Measurements from ENCODE around the gene PLAAT5.
"Not testable (repeated sequence)": the region's sequence is repeated elsewhere in the genome, so short reads cannot be mapped to it uniquely, and the experiment has no call there.

The PLAAT5 gene, protein sequence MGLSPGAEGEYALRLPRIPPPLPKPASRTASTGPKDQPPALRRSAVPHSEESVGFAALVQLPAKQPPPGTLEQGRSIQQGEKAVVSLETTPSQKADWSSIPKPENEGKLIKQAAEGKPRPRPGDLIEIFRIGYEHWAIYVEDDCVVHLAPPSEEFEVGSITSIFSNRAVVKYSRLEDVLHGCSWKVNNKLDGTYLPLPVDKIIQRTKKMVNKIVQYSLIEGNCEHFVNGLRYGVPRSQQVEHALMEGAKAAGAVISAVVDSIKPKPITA

DNA sequence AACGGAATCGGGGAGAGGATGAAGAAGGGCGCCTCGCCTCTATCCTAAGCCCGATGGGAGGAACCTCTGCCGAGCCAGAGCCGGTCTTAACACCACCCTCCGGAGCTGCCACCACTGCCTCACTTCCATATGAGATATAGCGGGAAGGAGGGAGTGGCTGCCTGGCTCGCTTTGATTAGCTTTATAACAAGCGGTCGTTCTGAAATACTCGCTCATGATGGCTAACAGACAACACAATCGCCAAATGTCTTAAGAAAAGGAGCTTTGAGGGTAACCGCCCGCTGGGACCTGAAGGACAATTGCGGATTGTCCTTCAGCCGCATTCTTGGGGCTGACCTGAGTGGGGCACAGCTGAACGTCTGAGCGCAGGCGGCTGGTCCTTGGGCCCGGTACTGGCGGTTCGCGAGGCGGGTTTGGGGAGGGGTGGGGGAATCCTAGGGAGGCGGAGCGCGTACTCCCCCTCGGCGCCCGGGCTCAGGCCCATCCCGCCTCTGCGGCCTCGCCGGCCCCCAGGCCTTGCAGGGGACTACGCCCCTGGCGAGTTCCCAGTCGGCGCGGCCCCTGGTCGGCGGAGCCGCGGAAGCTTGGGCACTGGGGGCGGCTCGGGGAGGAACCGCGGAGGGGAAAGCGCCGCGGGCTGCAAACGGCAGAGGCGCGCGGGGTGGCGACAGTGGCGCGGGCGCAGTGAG lies at the start of gene PLAAT5:
Gene PLAAT5, minus strand, starts transcription at position 617 of the 689 bp plus-strand sequence. Its CDS starts 133 bp downstream, at position 484.
- no peak for DNase-seq

DNA sequence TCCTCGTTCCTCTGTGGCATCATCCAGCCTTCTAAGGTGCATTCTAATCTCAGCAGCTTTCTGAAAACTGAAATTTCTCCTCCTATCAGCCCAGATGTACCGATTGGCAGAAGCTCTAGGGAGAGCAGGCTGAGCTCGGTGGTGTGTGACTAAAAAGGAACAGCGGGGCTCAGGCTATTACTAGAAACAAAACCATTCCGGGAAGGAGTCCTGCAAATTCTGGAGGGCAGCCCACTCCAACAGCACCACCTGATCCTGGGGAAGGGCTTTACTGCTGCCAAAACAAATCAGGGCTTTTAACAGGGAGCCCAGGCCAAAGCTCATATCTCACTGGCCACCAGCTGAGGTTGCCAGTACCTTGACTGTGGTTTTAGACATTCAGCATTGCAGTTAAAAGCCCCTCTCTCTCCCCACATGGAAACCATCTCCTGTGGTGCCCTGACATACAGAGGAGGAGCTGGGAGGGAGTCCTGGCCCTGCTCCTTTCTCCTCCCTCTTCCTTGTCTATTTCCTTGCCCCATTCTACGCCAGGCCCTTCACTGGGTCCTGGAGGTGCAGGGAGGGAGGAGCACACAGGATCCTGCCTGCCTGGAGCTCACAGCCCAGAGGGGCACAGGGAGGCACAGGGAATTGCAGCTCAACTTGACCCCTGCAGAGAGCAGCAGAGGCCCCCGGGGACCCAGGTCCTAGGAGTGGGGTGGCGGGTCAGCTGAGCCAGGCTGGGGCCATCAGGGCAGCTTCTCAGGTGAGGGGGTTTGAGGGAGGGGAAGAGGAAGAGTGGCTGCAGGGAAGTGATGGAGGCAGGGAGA lies 46.5 kb upstream of the PLAAT5 start:
- peak; percentile 52 for DNase-seq

DNA sequence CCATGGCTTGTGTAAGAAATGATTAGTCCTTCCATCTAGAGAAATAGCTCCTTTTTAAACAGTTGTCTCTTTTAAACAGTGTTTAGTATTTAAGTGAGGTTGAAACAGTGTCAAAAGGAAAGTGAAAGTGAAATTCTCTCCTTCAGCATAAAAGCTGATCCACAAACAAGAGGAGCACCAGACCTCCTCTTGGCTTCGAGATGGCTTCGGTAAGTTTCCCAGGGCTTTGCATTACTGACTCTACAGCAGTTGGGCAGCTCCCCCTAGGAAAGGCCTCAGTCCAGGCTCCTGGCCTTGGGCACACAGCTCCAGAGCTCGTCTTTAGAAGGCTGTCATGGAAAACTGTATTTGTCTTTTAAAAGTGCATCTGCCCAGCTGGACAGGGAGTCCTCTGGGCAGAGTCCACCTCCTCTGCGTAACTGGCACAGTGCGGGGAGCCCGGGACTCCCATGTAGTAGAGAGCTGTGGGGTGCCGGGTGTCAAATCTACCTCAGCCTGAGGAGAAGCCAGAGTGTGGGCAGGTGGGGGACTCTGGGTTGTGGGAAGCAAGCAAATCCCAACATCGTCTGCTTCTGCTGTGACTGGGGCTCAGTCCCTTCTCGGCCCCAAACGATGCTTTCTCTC lies 45.8 kb upstream of the PLAAT5 start, which contains the start of gene PLAAT4:
Gene PLAAT4, plus strand, starts transcription at position 140 of the 624 bp plus-strand sequence. Its CDS starts 61 bp downstream, at position 201.
- DNase-seq, result no peak

DNA sequence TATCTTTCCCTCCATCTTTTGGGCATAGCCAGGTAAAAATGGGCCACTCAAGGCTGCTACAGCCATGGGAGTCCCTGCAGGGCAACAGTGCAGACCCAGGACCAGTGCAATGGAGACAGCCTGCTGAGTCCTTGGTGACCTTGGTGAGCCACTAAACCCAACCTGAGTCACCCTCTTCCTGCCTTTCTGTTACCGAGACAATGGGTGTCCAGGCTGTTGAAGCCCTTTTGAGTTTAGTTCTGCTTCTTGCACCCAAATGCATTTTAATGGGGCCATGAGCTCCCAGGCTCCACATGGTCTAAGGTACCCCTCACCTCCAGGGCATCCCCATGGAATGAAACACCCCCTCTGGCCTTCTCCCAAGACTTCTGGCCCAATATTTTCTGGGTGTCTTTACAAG lies 44.8 kb upstream of the PLAAT5 start:
- DNase-seq, result no peak

DNA sequence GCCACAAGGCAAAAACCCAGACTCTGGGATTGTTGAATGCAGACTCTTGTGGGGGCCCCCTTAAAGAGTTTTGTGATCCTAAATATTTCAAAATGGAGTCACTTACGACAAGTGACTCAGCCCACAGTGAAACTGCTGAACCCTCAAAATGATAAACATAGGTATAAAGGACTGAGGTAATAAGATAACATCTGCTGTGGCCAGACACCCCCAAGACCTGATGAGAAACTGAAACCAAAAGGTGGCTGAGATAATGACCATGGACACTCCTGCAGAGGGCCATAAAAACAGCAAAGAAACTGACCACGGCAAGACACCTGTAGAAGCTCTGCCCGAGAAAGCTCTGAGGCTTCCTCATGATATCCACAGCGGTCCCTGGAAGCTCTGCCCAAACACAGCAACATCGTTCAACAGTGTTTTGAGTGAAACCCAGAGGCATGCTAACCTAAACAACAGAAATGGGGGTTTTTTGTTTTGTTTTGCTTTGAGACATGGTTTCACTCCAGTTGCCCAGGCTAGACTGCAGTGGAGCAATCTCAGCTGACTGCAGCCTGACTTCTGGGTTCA lies 44.0 kb upstream of the PLAAT5 start:
- DNase-seq, result no peak

DNA sequence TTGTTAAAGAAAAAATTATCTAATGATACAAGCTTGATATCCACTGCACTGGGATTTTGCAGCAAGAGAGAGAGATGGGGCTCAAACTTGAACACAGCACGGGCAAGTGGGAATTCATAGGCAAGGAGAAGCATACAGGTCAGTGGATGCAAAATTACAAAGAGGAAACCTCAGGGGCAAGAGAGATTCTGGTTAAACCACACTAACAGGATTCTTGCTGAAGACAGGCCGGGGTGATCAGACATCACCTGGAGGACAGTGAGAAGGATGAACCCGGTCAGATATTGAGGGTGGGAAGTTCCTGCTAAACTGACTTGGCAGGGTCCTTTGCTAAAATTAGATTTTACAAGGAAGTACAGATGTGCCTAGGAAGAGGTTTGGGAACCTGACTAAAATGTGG lies 43.1 kb upstream of the PLAAT5 start:
- DNase-seq, result no peak

DNA sequence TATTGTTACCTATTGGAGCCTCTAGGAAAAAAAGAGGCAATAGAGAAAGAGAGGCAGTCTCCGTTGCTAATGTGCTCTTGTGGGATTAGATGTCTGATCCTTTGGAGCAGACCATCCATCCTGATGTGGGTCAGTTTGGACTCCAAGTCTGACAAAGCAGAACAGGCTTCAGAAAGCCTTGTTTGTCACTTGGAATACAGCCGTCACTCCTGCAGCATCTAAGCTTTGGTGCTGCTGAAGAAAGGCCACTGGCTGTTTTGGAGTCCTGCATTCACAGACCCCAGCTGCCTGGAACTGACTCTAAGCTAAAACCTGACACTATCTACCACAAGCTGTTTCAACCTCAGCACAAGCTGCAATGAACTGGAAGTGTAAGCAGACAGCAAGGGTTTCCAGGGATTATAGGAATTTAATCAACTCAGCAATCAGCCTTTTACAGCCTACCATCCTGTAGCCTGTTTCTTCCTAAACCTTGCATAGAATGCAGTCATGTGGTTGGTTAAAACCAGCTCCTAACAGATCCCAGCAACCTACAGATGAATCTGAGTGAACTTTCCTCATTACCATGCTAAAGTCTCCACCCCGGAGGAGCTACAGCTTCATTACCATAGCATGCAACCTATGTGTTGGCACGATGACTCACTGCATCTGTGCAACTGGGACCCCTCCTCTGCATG lies 42.0 kb upstream of the PLAAT5 start:
- no peak for DNase-seq

DNA sequence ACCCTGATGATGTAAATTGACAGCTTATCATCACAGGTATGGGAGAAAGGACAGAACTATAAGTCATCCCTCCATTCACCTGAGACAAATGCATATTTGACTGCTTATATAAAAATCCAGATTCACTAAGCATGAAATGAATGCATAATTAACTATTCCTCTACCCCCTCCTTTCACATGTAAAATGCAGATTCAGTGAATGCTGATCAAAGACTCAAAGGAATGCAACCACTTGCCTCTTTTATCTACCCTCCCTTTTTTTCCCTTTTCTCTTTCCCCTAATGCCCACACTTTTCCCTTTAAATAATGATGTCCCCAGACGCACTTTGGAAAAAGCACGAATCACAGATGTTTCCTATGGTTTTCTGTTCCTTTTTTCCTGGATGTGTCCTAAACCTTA lies 41.1 kb upstream of the PLAAT5 start:
- DNase-seq, result no peak

DNA sequence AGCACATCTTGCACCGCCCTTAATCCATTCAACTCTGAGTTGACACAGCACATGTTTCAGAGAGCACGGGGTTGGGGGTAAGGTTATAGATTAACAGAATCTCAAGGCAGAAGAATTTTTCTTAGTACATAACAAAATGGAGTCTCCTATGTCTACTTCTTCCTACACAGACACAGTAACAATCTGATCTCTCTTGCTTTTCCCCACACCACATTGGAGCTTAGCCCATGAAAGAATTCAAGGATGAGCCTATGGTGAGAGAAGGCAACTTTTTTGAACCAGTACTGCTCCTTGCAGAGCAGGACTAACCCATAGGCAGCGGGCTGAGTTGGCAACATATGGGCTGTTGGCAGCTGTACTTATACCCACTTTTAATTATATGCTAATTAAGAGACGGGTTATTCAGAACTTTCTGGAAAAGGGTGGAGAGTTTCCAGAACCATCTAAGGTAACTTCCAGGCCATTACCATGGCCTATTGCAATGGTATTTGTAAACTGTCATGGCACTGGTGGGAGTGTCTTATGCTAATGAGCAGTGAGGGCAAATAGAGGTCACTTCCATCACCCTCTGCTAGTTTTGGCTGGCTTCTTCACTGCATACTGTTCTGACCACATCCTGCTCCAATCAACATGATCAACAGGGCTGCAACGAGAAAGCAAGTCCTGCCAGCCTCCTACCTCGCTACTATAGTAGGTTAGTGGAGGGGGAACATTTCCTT lies 40.3 kb upstream of the PLAAT5 start:
- not testable (repeated sequence) for DNase-seq

DNA sequence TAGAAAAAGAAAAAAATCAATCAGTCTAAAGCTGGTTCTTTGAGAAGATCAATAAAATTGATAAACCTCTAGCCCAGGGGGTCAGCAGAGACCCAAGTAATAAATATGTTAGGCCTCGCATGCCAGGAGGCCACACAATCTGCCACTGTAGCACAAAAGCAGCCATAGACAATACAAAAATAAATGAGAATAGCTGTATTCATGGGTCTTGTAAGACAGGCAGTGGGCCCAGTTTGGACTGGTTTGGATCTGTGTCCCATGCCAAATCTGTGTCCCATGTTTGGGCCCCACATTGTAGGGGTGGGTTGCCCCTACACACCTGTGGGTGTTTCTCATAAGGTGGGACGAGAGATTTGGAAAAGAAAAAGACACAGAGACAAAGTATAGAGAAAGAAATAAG lies 39.1 kb upstream of the PLAAT5 start:
- no peak for DNase-seq

DNA sequence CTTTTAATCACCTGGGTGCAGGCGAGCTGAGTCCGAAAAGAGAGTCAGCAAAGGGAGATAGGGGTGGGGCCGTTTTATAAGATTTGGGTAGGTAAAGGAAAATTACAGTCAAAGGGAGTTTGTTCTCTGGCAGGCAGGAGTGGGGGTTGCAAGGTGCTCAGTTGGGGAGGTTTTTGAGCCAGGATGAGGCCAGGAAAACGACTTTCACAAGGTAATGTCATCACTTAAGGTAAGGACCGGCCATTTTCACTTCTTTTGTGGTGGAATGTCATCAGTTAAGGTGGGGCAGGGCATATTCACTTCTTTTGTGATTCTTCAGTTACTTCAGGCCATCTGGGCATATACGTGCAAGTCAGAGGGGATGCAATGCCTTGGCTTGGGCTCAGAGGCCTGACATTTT lies 38.4 kb upstream of the PLAAT5 start:
- not testable (repeated sequence) for DNase-seq

DNA sequence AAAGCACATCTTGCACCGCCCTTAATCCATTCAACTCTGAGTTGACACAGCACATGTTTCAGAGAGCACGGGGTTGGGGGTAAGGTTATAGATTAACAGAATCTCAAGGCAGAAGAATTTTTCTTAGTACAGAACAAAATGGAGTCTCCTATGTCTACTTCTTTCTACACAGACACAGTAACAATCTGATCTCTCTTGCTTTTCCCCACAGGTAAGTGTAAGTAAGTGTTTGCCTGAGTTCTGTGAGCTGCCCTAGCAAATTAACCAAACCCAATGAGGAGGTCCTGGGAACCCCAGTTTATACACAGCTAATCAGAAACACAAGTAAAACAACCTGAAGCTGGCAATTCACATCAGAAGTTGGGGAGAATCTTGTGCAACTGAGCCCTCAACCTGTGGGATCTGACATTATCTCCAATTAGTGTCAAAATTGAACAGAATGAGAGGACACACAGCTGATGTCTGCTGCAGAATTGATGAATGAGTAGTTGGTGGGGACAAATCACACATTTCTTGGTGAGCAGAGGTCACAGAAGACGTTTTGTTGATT lies 37.8 kb upstream of the PLAAT5 start:
- not testable (repeated sequence) for DNase-seq

DNA sequence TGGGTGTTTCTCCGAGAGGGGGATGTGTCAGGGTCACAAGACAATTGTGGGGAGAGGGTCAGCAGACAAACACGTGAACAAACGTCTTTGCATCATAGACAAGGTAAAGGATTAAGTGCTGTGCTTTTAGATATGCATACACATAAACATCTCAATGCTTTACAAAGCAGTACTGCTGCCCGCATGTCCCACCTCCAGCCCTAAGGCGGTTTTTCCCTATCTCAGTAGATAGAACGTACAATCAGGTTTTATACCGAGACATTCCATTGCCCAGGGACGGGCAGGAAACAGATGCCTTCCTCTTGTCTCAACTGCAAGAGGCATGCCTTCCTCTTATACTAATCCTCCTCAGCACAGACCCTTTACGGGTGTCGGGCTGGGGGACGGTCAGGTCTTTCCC lies 37.2 kb upstream of the PLAAT5 start:
- DNase-seq, result not testable (repeated sequence)

DNA sequence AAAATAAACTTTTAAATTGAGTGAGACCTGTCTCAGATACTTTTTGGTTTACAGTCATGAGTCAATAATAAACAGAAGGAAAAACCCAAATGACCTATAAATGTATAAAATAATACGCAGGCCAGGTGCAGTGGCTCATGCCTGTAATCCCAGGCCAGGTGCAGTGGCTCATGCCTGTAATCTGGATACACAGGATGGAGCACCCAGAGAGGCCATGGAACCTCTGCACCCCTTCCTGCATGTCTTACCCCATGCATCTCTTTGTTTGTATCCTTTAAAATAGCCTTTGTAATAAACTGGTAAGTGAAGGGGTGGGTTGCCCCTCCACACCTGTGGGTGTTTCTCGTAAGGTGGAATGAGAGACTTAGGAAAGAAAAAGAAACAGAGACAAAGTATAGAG lies 36.7 kb upstream of the PLAAT5 start:
- DNase-seq, result no peak

DNA sequence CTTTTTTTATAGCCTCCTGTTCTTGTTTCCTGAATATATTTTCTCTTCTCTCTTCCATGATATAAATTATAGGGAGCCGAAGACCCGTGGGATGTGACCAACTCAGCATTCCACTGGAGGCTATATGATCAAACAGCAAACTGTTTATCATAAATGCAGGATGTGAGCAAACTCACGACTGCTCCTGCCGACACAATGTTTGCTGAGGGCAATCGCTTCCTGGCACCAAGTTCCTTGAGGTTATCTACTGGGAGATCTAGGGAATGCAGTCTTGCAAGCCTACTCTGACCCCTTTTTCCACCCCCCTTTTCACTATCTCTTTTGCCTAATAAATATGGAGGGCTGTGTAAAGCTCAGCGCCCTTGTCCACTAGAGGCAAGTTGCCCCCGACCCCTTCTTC lies 32.2 kb upstream of the PLAAT5 start:
- DNase-seq, result no peak

DNA sequence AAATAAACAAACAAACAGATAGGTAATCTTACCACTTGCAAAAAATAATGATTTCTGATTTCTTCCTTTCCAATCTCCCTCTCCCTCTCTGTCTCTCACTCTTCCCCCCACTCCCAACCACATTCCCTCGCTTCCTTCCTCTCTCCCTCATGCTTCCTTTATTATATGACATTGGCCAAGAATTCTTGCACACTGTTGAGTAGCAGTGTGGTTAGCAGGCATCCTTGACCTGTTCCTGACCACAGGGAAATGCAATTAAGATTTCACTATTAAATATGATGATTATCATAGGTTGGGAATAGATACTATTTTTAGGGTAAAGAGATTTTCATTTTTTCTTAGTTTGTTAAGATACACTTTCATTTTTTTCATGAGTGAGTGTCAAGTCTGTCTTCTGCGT lies 30.9 kb upstream of the PLAAT5 start:
- DNase-seq, result no peak

DNA sequence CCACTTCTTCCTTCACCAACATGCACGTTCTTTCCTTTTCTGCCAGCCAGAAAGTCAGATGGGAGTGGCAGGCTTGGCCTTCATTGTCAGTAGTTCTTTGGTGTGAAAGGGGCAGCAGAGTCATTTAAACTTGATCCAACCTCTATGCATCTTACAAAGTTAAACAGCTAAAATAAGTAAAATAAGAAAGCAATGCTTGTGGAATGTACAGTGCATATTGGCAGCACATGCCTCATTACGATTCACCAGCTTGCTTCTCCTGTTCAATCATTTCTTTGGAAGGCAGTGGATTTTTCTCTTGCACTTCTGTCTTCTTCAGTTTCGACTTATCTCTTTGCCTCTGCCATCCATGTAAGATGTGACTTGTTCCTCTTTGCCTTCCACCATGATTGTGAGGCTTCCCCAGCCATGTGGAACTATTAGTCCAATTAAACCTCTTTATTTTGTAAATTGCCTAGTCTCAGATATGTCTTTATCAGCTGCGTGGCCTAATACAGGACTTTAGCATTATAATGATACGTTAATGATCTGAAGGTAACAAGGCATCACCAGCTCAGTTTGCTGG lies 29.7 kb upstream of the PLAAT5 start:
- DNase-seq, result no peak

DNA sequence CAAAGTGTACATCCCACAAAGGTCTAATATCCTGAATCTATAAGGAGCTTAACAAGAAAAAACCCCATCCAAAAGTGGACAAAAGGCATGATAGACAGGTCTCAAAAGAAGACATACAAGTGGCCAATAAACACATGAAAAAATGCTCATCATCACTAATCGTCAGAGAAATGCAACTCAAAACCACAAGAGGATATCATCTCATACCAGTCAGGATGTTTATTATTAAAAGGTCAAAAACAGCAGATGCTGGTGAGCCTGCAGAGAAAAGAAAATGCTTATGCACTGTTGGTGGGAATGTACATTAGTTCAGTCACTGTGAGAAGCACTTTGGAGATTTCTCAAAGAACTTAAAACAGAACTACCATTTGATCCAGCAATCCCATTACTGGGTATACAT lies 27.6 kb upstream of the PLAAT5 start:
- DNase-seq, result no peak

DNA sequence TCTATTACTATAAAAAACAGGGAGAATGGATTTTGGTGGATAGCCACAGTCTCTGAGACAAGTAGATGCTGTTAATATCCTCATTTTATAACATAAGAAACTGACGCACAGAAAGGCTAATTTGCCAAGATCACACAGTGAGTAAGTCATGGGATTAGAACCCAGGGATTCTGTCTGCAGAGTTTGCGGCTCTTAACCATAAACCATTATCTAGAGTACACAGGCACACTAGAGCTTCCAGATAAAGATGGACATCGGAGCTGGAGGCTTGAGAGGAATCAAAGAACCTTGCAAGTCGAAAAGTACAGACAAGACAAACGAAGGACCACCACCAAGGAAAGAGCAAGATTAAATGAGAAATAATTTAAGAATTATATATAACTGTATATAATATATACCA lies 26.2 kb upstream of the PLAAT5 start:
- DNase-seq, result no peak

DNA sequence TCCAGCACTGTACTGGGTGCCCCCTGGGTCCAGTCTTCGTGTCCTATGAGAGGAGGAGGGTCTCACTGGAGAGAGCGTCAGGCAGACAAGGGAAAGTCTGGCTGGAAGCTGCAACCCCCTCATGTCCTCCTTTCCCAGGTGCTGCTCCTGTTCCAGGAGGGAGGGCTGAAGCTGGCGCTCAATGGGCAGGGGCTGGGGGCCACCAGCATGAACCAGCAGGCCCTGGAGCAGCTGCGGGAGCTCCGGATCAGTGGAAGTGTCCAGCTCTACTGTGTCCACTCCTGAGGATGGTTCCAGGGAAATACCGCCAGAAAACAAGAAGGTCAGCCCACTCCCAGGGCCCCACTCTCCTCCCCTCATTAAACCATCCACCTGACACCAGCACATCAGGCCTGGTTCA lies 25.1 kb upstream of the PLAAT5 start:
- no peak for DNase-seq

DNA sequence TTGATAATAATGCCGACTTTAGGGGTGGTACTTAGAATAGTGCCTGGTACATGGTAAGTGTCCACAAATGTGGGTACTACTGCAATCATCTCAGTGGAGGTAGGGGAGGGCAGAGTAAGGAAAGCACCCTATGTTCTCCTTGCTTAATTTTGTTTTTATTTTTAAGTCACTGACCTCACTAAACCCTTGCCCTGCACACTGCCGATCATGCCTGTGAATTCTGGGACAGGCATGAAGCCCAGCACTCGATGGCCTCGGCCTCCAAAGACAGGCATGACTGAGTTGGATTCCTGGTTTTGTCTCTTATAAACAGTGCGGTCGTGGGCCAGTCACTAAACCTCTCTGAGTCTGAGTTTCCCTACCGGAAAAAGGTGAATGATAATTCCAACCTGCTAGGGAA lies 21.8 kb upstream of the PLAAT5 start:
- DNase-seq, result no peak
